IPS DF 6.9 (cell line): ENCODE results near the gene PRX.

Experiments
- DNase-seq: peaks from one replicate; pipeline ENCODE4 v3.0.0-alpha.2; 2013; ENCODE audit warnings: low read depth, low spot score
- H3K27ac ChIP-seq: one replicate; pipeline ENCODE4 v1.5.1; 2013; ENCODE audit warnings: low read length, control low read depth
- H3K27me3 ChIP-seq: 2 replicates; pipeline ENCODE4 v1.6.1; 2013; ENCODE audit warnings: mild to moderate bottlenecking, low read length; ENCODE audit not compliant: control insufficient read depth, insufficient read depth
- H3K36me3 ChIP-seq: 2 replicates; pipeline ENCODE4 v1.6.1; 2013; ENCODE audit warnings: low read length; ENCODE audit not compliant: control insufficient read depth, insufficient read depth
- H3K4me1 ChIP-seq: 2 replicates; pipeline ENCODE4 v1.6.1; 2013; ENCODE audit warnings: low read length; ENCODE audit not compliant: control insufficient read depth, insufficient read depth
- H3K4me3 ChIP-seq: 2 replicates; pipeline ENCODE4 v1.5.1; 2013; ENCODE audit warnings: mild to moderate bottlenecking, low read length
- H3K9me3 ChIP-seq: 2 replicates; pipeline ENCODE4 v1.6.1; 2013; ENCODE audit warnings: low read length, inconsistent platforms; ENCODE audit not compliant: control insufficient read depth, insufficient read depth
- WGBS: extraction: QIAGEN DNeasy Blood & Tissue Kit; methylation state at CpG from one replicate; pipeline ENCODE4 v1.1.7; 2013; ENCODE audit warnings: mixed read lengths, missing lambda C conversion rate; ENCODE audit not compliant: insufficient read length, insufficient coverage; 5-methylcytosine and 5-hydroxymethylcytosine counted together

PRX gene

GRCh38 chr19:40450664-40451063, 37.5 kb upstream of the PRX start:
- Histone ChIP-seq H3K4me3 (no peak overlapping the region), H3K36me3 (no peaks in the 10 kb centered on the region), H3K27ac (no peak overlapping the region), H3K4me1 (peaks cover 1% of the 10 kb centered on the region; the same call in 1 of the 2 replicates), H3K27me3 (no peaks in the 10 kb centered on the region), H3K9me3 (no peaks in the 10 kb centered on the region)
- WGBS = no CpG with 5 or more reads among the region's 4 CpGs
- DNase-seq = no peak

GRCh38 chr19:40449506-40449905, 36.3 kb upstream of the PRX start:
- Histone ChIP-seq H3K4me3 (no peak overlapping the region), H3K27me3 (no peaks in the 10 kb centered on the region)

GRCh38 chr19:40446263-40446784, 33.1 kb upstream of the PRX start:
- Histone ChIP-seq H3K9me3 (no peaks in the 10 kb centered on the region), H3K36me3 (peaks cover 6% of the 10 kb centered on the region), H3K4me3 (no peak overlapping the region), H3K27me3 (no peaks in the 10 kb centered on the region), H3K4me1 (peaks cover 2% of the 10 kb centered on the region; the same call in 1 of the 2 replicates), H3K27ac (no peak overlapping the region)
- no CpG with 5 or more reads among the region's 8 CpGs for WGBS
- no peak for DNase-seq

More at GRCh38 chr19:40449506-40449905, 36.3 kb upstream of the PRX start:
- Histone ChIP-seq H3K4me1 (peaks cover 2% of the 10 kb centered on the region; the same call in 1 of the 2 replicates), H3K36me3 (no peaks in the 10 kb centered on the region), H3K27ac (no peak overlapping the region), H3K9me3 (no peaks in the 10 kb centered on the region)
- DNase-seq = no peak
- no CpG with 5 or more reads among the region's 4 CpGs for WGBS

GRCh38 chr19:40445780-40446262, 32.6 kb upstream of the PRX start:
- Histone ChIP-seq H3K4me3 (no peak overlapping the region), H3K27ac (no peak overlapping the region), H3K36me3 (peaks cover 9% of the 10 kb centered on the region), H3K4me1 (peaks cover 2% of the 10 kb centered on the region; the same call in 1 of the 2 replicates), H3K9me3 (no peaks in the 10 kb centered on the region), H3K27me3 (no peaks in the 10 kb centered on the region)
- WGBS = no CpG with 5 or more reads among the region's 9 CpGs
- no peak for DNase-seq

- H3K4me3 ChIP-seq = peak overlapping the region; percentile 32; the same call in 1 of the 2 replicates
- H3K27ac ChIP-seq = no peak overlapping the region
- no peaks in the 10 kb centered on the region for H3K27me3 ChIP-seq
- WGBS = no CpG with 5 or more reads among the region's 18 CpGs
- H3K36me3 ChIP-seq = peaks cover 9% of the 10 kb centered on the region
- DNase-seq = no peak
- no peaks in the 10 kb centered on the region for H3K9me3 ChIP-seq
- H3K4me1 ChIP-seq = peaks cover 2% of the 10 kb centered on the region; the same call in 1 of the 2 replicates
These were observed 31.7 kb upstream of the PRX start for GRCh38 chr19:40444825-40445312.

GRCh38 chr19:40444000-40444824, 31.0 kb upstream of the PRX start, which contains the start of gene SERTAD3:
SERTAD3 (minus strand) TSS chr19:40444335; CDS start chr19:40442080, 2,255 bp downstream.
- Histone ChIP-seq H3K4me3 (peak within 1 kb of the TSS; percentile 92), H3K36me3 (peaks cover 9% of the 10 kb centered on the region), H3K27ac (no peak within 1 kb of the TSS), H3K27me3 (no peaks in the 10 kb centered on the region), H3K9me3 (no peaks in the 10 kb centered on the region), H3K4me1 (peaks cover 2% of the 10 kb centered on the region; the same call in 1 of the 2 replicates)
- no CpG with 5 or more reads among the region's 72 CpGs for WGBS
- DNase-seq = no peak

- DNase-seq = no peak
- Histone ChIP-seq H3K36me3 (peaks cover 9% of the 10 kb centered on the region), H3K27ac (no peak overlapping the region), H3K27me3 (no peaks in the 10 kb centered on the region), H3K4me1 (peaks cover 2% of the 10 kb centered on the region; the same call in 1 of the 2 replicates), H3K4me3 (peak overlapping the region; percentile 92), H3K9me3 (no peaks in the 10 kb centered on the region)
- WGBS = no CpG with 5 or more reads among the region's 52 CpGs
These were observed 30.2 kb upstream of the PRX start for GRCh38 chr19:40443131-40443999.

GRCh38 chr19:40442328-40443130, 29.4 kb upstream of the PRX start:
- no peak overlapping the region for H3K27ac ChIP-seq
- H3K36me3 ChIP-seq = peaks cover 9% of the 10 kb centered on the region
- no CpG with 5 or more reads among the region's 22 CpGs for WGBS
- H3K27me3 ChIP-seq = no peaks in the 10 kb centered on the region
- H3K9me3 ChIP-seq = no peaks in the 10 kb centered on the region
- no peak for DNase-seq
- peak overlapping the region; percentile 33; the same call in 1 of the 2 replicates for H3K4me3 ChIP-seq
- H3K4me1 ChIP-seq = peaks cover 2% of the 10 kb centered on the region; the same call in 1 of the 2 replicates

GRCh38 chr19:40441719-40442253, 28.6 kb upstream of the PRX start:
- Histone ChIP-seq H3K27me3 (no peaks in the 10 kb centered on the region), H3K4me3 (no peak overlapping the region), H3K9me3 (no peaks in the 10 kb centered on the region), H3K36me3 (peaks cover 9% of the 10 kb centered on the region), H3K4me1 (peaks cover 2% of the 10 kb centered on the region; the same call in 1 of the 2 replicates), H3K27ac (no peak overlapping the region)
- no CpG with 5 or more reads among the region's 11 CpGs for WGBS
- DNase-seq = no peak
